Measurements from ENCODE around the gene DRAM2. TPM values are rescaled to one million over a fixed set of nuclear protein-coding genes. Genes with fewer than 3 reads are reported as not detected.
"Not testable (repeated sequence)": the region's sequence is repeated elsewhere in the genome, so short reads cannot be mapped to it uniquely, and the experiment has no call there.

DRAM2 gene
- total RNA-seq, 1 experiment from 2014 or later = 60.2 TPM

GRCh38 chr1:111142356-111142975 is 2.6 kb upstream of the DRAM2 start:
- DNase-seq (ENCODE audit: low read depth) = no peak

GRCh38 chr1:111141245-111142220 is 1.6 kb upstream of the DRAM2 start:
- no peak for DNase-seq (ENCODE audit: low read depth)

GRCh38 chr1:111140680-111140967 is 731 bp upstream of the DRAM2 start:
- peak; percentile 70 for DNase-seq (ENCODE audit: low read depth)

- peak; percentile 62 for DNase-seq (ENCODE audit: low read depth)
Measured at GRCh38 chr1:111139324-111139955, 453 bp downstream of the DRAM2 start.

- no peak for DNase-seq (ENCODE audit: low read depth)
Measured at GRCh38 chr1:111133866-111134265, 6.0 kb downstream of the DRAM2 start.

- DNase-seq (ENCODE audit: low read depth) = no peak
Measured at GRCh38 chr1:111131693-111132092, 8.2 kb downstream of the DRAM2 start.

GRCh38 chr1:111129376-111129775 is 10.5 kb downstream of the DRAM2 start:
- DNase-seq (ENCODE audit: low read depth) = no peak

- DNase-seq (ENCODE audit: low read depth) = no peak
Measured at GRCh38 chr1:111127923-111128643, 11.8 kb downstream of the DRAM2 start.

GRCh38 chr1:111126354-111126753 is 13.5 kb downstream of the DRAM2 start:
- no peak for DNase-seq (ENCODE audit: low read depth)

GRCh38 chr1:111116496-111116895 is 23.4 kb downstream of the DRAM2 start:
- no peak for DNase-seq (ENCODE audit: low read depth)

- DNase-seq (ENCODE audit: low read depth) = peak; percentile 38
Measured at GRCh38 chr1:111110197-111110899, 29.5 kb downstream of the DRAM2 start.

GRCh38 chr1:111104981-111105380 is 34.9 kb downstream of the DRAM2 start:
- no peak for DNase-seq (ENCODE audit: low read depth)

GRCh38 chr1:111101854-111102642 is 37.8 kb downstream of the DRAM2 start:
- no peak for DNase-seq (ENCODE audit: low read depth)

- DNase-seq (ENCODE audit: low read depth) = no peak
Measured at GRCh38 chr1:111099289-111099688, 40.6 kb downstream of the DRAM2 start.

GRCh38 chr1:111097356-111098099 is 42.4 kb downstream of the DRAM2 start:
- no peak for DNase-seq (ENCODE audit: low read depth)

GRCh38 chr1:111095421-111095820 is 44.5 kb downstream of the DRAM2 start:
- DNase-seq (ENCODE audit: low read depth) = not testable (repeated sequence)

- DNase-seq (ENCODE audit: low read depth) = no peak
Measured at GRCh38 chr1:111089638-111090037, 50.3 kb downstream of the DRAM2 start.

GRCh38 chr1:111085676-111086075 is 54.2 kb downstream of the DRAM2 start:
- no peak for DNase-seq (ENCODE audit: low read depth)

- DNase-seq (ENCODE audit: low read depth) = no peak
Measured at GRCh38 chr1:111084999-111085398, 54.9 kb downstream of the DRAM2 start.

Data from RPMI7951 (cell line).